GM12878 (cell line): ENCODE data around the gene PRRG4. TPM values are rescaled to one million over a fixed set of nuclear protein-coding genes. Genes with fewer than 3 reads are reported as not detected.

Source experiments
- ATAC-seq: fragments of 200-7000 bp; cut with Tn5 transposase; 3 replicates; pipeline ENCODE4 v1.9.1; 2020; ENCODE audit warnings: mild to moderate bottlenecking, moderate library complexity
- BruUV-seq: library from RNA; stranded (reverse); fragments of 400-500 nt; replicated peaks from 2 replicates; lab custom pipeline; 2021; lab: Mats Ljungman, UMichigan
- CTCF ChIA-PET: fragments of 300-600 bp; sonication (Branson Sonifier 250); formaldehyde crosslinking; extraction: SDS; loops from one replicate; lab custom pipeline; 2021; ENCODE audit warnings: inconsistent platforms; lab: Yijun Ruan, JAX
- POLR2A ChIA-PET: fragments of 350-600 bp; formaldehyde crosslinking; extraction: SDS; loops from one replicate; lab custom pipeline; 2021; ENCODE audit warnings: inconsistent platforms; lab: Charles Lee
- RAD21 ChIA-PET: fragments of 300-600 bp; sonication (Branson Sonifier 250); formaldehyde crosslinking; loops from one replicate; lab custom pipeline; 2023; ENCODE audit warnings: antibody characterized with exemption; ENCODE audit not compliant: unreplicated experiment; lab: Charles Lee
- SMC1A ChIA-PET: fragments of 300-600 bp; sonication (Branson Sonifier 250); formaldehyde crosslinking; loops from one replicate; lab custom pipeline; 2023; ENCODE audit not compliant: unreplicated experiment, uncharacterized antibody; lab: Charles Lee
- DNase-seq: peaks from one replicate; pipeline ENCODE4 v3.0.0-alpha.2; 2011; ENCODE audit warnings: low read depth, low spot score
- FAIRE-seq: peaks from 3 replicates; lab custom pipeline; 2011; peaks lifted over from hg19 to GRCh38; lab: Jason Lieb, UNC
- H2AFZ ChIP-seq: 2 replicates; pipeline ENCODE4 v1.6.0; 2011; ENCODE audit warnings: low read depth, low read length, control low read depth; ENCODE audit not compliant: control insufficient read depth
- H3K27ac ChIP-seq: 2 replicates; pipeline ENCODE4 v1.5.1; 2011; ENCODE audit warnings: control low read depth; ENCODE audit not compliant: control insufficient read depth, insufficient read depth
- H3K27me3 ChIP-seq, 2 experiments: replicated peaks in 1 of 2; 2 replicates each; pipeline versions ENCODE4 v1.6.0 to v1.6.1; 2011; ENCODE audit warnings: low read length in 1 of 2; ENCODE audit not compliant: control insufficient read depth in 2 of 2, insufficient read depth in 2 of 2
- H3K36me3 ChIP-seq, 2 experiments: 2 replicates each; pipeline ENCODE4 v1.5.1; 2011; ENCODE audit warnings: low read length in 1 of 2; ENCODE audit not compliant: control insufficient read depth in 2 of 2, insufficient read depth in 2 of 2
- H3K4me1 ChIP-seq: 2 replicates; pipeline ENCODE4 v1.6.1; 2011; ENCODE audit warnings: mild to moderate bottlenecking, low read length, moderate library complexity, mixed read lengths; ENCODE audit not compliant: control insufficient read depth, insufficient read depth
- H3K4me2 ChIP-seq: 2 replicates; pipeline ENCODE4 v1.6.0; 2011; ENCODE audit warnings: control low read depth; ENCODE audit not compliant: control insufficient read depth, insufficient read depth
- H3K4me3 ChIP-seq: fragments of 200-600 bp; sonication (generic); 2 replicates; pipeline ENCODE4 v1.5.1; 2016
- H3K79me2 ChIP-seq: 2 replicates; pipeline ENCODE4 v1.6.0; 2011; ENCODE audit warnings: low read length; ENCODE audit not compliant: control insufficient read depth, insufficient read depth
- H3K9ac ChIP-seq: 2 replicates; pipeline ENCODE4 v1.8.0; 2011; ENCODE audit warnings: low read length, control low read depth, mixed read lengths; ENCODE audit not compliant: control insufficient read depth, insufficient read depth
- H3K9me3 ChIP-seq: replicated peaks from 3 replicates; pipeline ENCODE4 v1.5.1; 2011; ENCODE audit warnings: mild to moderate bottlenecking, low read length; ENCODE audit not compliant: control insufficient read depth, insufficient read depth
- H4K20me1 ChIP-seq: 2 replicates; pipeline ENCODE4 v1.6.0; 2011; ENCODE audit not compliant: control insufficient read depth, insufficient read depth
- ASH2L ChIP-seq: fragments of 300-600, 200-600 bp; sonication (generic); IDR thresholded peaks from 2 replicates; pipeline ENCODE4 v1.6.1; 2017; ENCODE audit warnings: low read depth, mild to moderate bottlenecking, borderline replicate concordance
- BHLHE40 ChIP-seq, 2 experiments: fragments of 450-650 bp in 1 of 2; IDR thresholded peaks; 2 replicates each; pipeline ENCODE4 v1.6.1; 2011 to 2017; ENCODE audit warnings: low read depth in 2 of 2, borderline replicate concordance in 1 of 2, improper control_type of control experiment in 1 of 2, low read length in 1 of 2, mild to moderate bottlenecking in 1 of 2
- EGR1 ChIP-seq, 2 experiments: IDR thresholded peaks; 1 replicate in 1 of 2; 2 replicates in 1 of 2; pipeline ENCODE4 v1.6.1; 2011 to 2012; ENCODE audit warnings: low read depth in 2 of 2, low read length in 2 of 2, borderline replicate concordance in 1 of 2, mild to moderate bottlenecking in 1 of 2, moderate library complexity in 1 of 2
- IKZF1 ChIP-seq: fragments of 450-650 bp; conservative IDR thresholded peaks from 2 replicates; pipeline ENCODE4 v1.6.1; 2017; ENCODE audit warnings: antibody characterized with exemption, mild to moderate bottlenecking
- MEF2B ChIP-seq: fragments of 450-650 bp; IDR thresholded peaks from 2 replicates; pipeline ENCODE4 v1.6.1; 2018; ENCODE audit warnings: mild to moderate bottlenecking, moderate library complexity; ENCODE audit not compliant: partially characterized antibody, poor library complexity, severe bottlenecking
- MXI1 ChIP-seq: fragments of 150-350 bp; IDR thresholded peaks from 2 replicates; pipeline ENCODE4 v1.6.1; 2011; ENCODE audit warnings: low read depth, mild to moderate bottlenecking, inconsistent platforms, low read length, improper control_type of control experiment
- RB1 ChIP-seq: fragments of 450-650 bp; formaldehyde crosslinking; IDR thresholded peaks from 2 replicates; pipeline ENCODE4 v1.6.1; 2017; ENCODE audit warnings: mild to moderate bottlenecking, borderline replicate concordance
- SIN3A ChIP-seq: IDR thresholded peaks from 2 replicates; pipeline ENCODE4 v1.6.1; 2012; ENCODE audit warnings: low read depth, low read length, improper control_type of control experiment
- TCF3 ChIP-seq: IDR thresholded peaks from 2 replicates; pipeline ENCODE4 v1.6.1; 2012; ENCODE audit warnings: low read depth, mild to moderate bottlenecking, low read length, borderline replicate concordance; ENCODE audit not compliant: insufficient read depth
- ZNF207 ChIP-seq: fragments of 450-650 bp; IDR thresholded peaks from 2 replicates; pipeline ENCODE4 v1.6.1; 2014; ENCODE audit warnings: antibody characterized with exemption, mild to moderate bottlenecking, borderline replicate concordance
- WGBS: methylation state at CpG from one replicate; pipeline ENCODE4 v1.1.6; 2016; ENCODE audit warnings: low lambda C conversion rate; ENCODE audit not compliant: insufficient replicate concordance, insufficient coverage; ENCODE audit errors: missing lambda C conversion rate; 5-methylcytosine and 5-hydroxymethylcytosine counted together
- in situ Hi-C: fragments of 300-500 bp; cut with MboI; formaldehyde crosslinking; loops from 9 replicates; pipeline ENCODE4 v1.14.3; 2018; ENCODE audit warnings: mixed read lengths
- intact Hi-C: fragments of 100-400 bp; cut with micrococcal nuclease; formaldehyde crosslinking; loops from one replicate; pipeline ENCODE4 v1.14.2; 2022; ENCODE audit not compliant: unreplicated experiment
- polyA plus RNA-seq, 11 experiments: library from polyadenylated mRNA; depleted of rRNA in 4 of 11; unstranded in 6 of 11; stranded (reverse) in 5 of 11; fragments of >200 nt; fragmentation: Nextera tagmentation in 4 of 11; fragmentation: Illumina TruSeq in 1 of 11; extraction: Ambion mirVana in 4 of 11; extraction: Trizol in 1 of 11; gene quantifications; 1 replicate in 1 of 11; 2 replicates in 10 of 11; pipeline versions ENCODE4 v1.2.1 to v1.2.3, GENCODE V29; 2011 to 2016; ENCODE audit warnings: inconsistent platforms in 2 of 11, missing spikeins in 2 of 11, low read depth in 1 of 11
- total RNA-seq, 4 experiments: library from RNA; depleted of rRNA in 3 of 4; stranded (reverse); fragments of >200 nt in 3 of 4; fragmentation: Illumina TruSeq in 1 of 4; extraction: Trizol in 1 of 4; gene quantifications; 2 replicates each; pipeline versions ENCODE4 v1.2.1 to v1.2.3, GENCODE V29; 2013 to 2021
- TF ChIP-seq, protein P1 (sequence below): IDR thresholded peaks from 2 replicates; pipeline ENCODE4 v1.6.1; 2012; ENCODE audit warnings: low read depth, low read length, improper control_type of control experiment
- TF ChIP-seq, protein P2 (sequence below): fragments of 450-650 bp; formaldehyde crosslinking; IDR thresholded peaks from 2 replicates; pipeline ENCODE4 v1.5.0; 2022; ENCODE audit warnings: mild to moderate bottlenecking, missing genetic modification characterization
- TF ChIP-seq, protein P3 (sequence below): fragments of 450-650 bp; IDR thresholded peaks from 2 replicates; pipeline ENCODE4 v1.6.1; 2018; ENCODE audit warnings: mild to moderate bottlenecking, low read depth, moderate library complexity; ENCODE audit not compliant: partially characterized antibody

Gene PRRG4
- total and polyA plus RNA-seq, 10 of the 15 experiments (the other 5 are each of a cell fraction or from before 2014, with no cell fraction given), result 0.55 to 4.9 (median 1.9) TPM

DNA sequence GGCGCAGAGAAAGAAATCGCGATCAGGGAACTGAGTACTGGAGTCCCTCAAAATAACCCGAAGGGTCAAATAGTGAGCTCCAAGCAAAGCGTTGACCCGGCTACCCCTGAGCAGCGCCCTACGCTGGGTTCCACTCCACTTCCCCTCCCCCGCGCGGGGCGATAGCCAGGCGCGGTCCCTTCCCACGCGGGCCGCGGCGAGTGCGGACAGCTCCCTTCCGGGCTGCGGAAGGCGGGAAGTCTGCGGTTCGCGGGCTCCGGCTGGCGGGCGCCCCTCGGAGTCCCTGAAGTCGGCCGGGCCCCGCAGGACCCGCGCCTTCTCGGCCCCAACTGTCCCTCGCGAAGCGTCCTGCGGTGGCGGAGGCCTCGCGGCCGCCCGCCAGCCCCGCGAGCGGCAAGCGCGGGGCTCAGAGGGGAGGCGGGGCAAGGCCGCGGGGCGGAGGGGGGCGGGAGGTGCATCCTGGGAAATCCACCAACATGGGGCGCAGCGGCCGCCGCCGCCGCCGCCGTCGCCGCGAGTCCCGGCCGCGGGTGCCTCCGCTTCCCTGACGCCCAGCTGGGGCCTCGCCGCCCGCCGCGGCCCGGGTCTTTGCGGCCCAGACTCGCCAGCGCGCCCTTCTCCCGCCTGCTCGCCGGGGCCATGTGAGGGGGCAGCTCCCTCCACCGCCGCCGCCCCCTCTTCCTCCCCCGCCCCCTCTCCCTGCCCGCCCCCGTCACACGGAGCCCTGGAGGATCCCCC lies 62.8 kb downstream of the PRRG4 start, which contains the start of gene QSER1:
Gene QSER1 (plus strand): TSS at position 457 of the 738 bp plus-strand sequence. CDS start 315 bp downstream, outside the sequence.
- peak; percentile 70 for ATAC-seq
- peaks cover 45% of the 10 kb centered on the region for H3K79me2 ChIP-seq
- no peak for DNase-seq
- peak within 1 kb of the TSS; percentile 87 for H3K27ac ChIP-seq
- H3K4me2 ChIP-seq, result peak within 1 kb of the TSS; percentile 90
- peak within 1 kb of the TSS; percentile 92 for H3K9ac ChIP-seq
- ChIA-PET POLR2A (interaction anchor here (0.5 to 1.5 kb wide), 7 partner anchors 9 to 843 kb away, joined by 3 to 5 read pairs (median 3); partner anchors contain the start of gene TCP11L1), RAD21 (interaction anchor here (0.7 to 5.0 kb wide), 12 partner anchors 9 to 172 kb away, joined by 3 to 27 read pairs (median 4); no protein-coding TSS in a partner anchor), SMC1A (interaction anchor here (0.9 to 7.4 kb wide), 4 partner anchors 62 to 171 kb away, joined by 4 to 47 read pairs (median 6); no protein-coding TSS in a partner anchor), CTCF (interaction anchor here (0.6 to 6.3 kb wide), 7 partner anchors 10 to 279 kb away, joined by 3 to 41 read pairs (median 3); no protein-coding TSS in a partner anchor)
- H4K20me1 ChIP-seq, result no peaks in the 10 kb centered on the region
- BruUV-seq, result no TSS peak
- intact Hi-C loops (loop anchor here (5.0 to 10.0 kb wide), 2 partner anchors 65 to 362 kb away; partner anchors contain the start of genes HIPK3 and PRRG4), in situ Hi-C loops (no loop called here)
- H3K36me3 ChIP-seq, result no peaks in the 10 kb centered on the region
- no peaks in the 10 kb centered on the region for H3K9me3 ChIP-seq
- FAIRE-seq, result no peak
- WGBS, result under 1% methylated on average over 62 of the region's 91 CpGs
- H3K4me1 ChIP-seq, result peaks cover 4% of the 10 kb centered on the region; the same call in 1 of the 2 replicates
- peak within 1 kb of the TSS; percentile 82 for H2AFZ ChIP-seq
- peak within 1 kb of the TSS; percentile 91 for H3K4me3 ChIP-seq
- no peaks in the 10 kb centered on the region for H3K27me3 ChIP-seq
- TF ChIP-seq BHLHE40 (IDR thresholded peaks at IDR 0.05; ENCODE audit: borderline replicate concordance in 1 of 2, low read depth in 2 of 2, low read length in 1 of 2) (peak in 1 of 2 experiments; percentile 54; a peak in 2 of 4 replicates), IKZF1 (peak; percentile 92), TCF3 (peak; percentile 70; the same call in 1 of the 2 replicates), SIN3A (peak; percentile 46; the same call in 1 of the 2 replicates), ZNF207 (0 out of 2 replicates have a peak, but pooled peaks have one; percentile 52), MEF2B (no peak), MXI1 (peak; percentile 57; the same call in 1 of the 2 replicates), ASH2L (peak; percentile 67; the same call in 1 of the 2 replicates), RB1 (peak; percentile 73; the same call in 1 of the 2 replicates), EGR1 (IDR thresholded peaks at IDR 0.05; ENCODE audit: borderline replicate concordance in 1 of 2, low read depth in 2 of 2, low read length in 2 of 2) (peak in 1 of 2 experiments; percentile 83; a peak in 2 of 3 replicates)
- TF ChIP-seq, protein P1, sequence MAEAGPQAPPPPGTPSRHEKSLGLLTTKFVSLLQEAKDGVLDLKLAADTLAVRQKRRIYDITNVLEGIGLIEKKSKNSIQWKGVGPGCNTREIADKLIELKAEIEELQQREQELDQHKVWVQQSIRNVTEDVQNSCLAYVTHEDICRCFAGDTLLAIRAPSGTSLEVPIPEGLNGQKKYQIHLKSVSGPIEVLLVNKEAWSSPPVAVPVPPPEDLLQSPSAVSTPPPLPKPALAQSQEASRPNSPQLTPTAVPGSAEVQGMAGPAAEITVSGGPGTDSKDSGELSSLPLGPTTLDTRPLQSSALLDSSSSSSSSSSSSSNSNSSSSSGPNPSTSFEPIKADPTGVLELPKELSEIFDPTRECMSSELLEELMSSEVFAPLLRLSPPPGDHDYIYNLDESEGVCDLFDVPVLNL, result no peak
- TF ChIP-seq, protein P2, sequence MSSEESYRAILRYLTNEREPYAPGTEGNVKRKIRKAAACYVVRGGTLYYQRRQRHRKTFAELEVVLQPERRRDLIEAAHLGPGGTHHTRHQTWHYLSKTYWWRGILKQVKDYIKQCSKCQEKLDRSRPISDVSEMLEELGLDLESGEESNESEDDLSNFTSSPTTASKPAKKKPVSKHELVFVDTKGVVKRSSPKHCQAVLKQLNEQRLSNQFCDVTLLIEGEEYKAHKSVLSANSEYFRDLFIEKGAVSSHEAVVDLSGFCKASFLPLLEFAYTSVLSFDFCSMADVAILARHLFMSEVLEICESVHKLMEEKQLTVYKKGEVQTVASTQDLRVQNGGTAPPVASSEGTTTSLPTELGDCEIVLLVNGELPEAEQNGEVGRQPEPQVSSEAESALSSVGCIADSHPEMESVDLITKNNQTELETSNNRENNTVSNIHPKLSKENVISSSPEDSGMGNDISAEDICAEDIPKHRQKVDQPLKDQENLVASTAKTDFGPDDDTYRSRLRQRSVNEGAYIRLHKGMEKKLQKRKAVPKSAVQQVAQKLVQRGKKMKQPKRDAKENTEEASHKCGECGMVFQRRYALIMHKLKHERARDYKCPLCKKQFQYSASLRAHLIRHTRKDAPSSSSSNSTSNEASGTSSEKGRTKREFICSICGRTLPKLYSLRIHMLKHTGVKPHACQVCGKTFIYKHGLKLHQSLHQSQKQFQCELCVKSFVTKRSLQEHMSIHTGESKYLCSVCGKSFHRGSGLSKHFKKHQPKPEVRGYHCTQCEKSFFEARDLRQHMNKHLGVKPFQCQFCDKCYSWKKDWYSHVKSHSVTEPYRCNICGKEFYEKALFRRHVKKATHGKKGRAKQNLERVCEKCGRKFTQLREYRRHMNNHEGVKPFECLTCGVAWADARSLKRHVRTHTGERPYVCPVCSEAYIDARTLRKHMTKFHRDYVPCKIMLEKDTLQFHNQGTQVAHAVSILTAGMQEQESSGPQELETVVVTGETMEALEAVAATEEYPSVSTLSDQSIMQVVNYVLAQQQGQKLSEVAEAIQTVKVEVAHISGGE (CRISPR knock-in tag), result no peak
- TF ChIP-seq, protein P3, sequence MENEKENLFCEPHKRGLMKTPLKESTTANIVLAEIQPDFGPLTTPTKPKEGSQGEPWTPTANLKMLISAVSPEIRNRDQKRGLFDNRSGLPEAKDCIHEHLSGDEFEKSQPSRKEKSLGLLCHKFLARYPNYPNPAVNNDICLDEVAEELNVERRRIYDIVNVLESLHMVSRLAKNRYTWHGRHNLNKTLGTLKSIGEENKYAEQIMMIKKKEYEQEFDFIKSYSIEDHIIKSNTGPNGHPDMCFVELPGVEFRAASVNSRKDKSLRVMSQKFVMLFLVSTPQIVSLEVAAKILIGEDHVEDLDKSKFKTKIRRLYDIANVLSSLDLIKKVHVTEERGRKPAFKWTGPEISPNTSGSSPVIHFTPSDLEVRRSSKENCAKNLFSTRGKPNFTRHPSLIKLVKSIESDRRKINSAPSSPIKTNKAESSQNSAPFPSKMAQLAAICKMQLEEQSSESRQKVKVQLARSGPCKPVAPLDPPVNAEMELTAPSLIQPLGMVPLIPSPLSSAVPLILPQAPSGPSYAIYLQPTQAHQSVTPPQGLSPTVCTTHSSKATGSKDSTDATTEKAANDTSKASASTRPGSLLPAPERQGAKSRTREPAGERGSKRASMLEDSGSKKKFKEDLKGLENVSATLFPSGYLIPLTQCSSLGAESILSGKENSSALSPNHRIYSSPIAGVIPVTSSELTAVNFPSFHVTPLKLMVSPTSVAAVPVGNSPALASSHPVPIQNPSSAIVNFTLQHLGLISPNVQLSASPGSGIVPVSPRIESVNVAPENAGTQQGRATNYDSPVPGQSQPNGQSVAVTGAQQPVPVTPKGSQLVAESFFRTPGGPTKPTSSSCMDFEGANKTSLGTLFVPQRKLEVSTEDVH, result peak; percentile 24
